Large intestine (tissue), 12 donors: ENCODE data around the gene BAIAP2L1. TPM values are rescaled to one million over a fixed set of nuclear protein-coding genes. Genes with fewer than 3 reads are reported as not detected.
"Not testable (repeated sequence)": the region's sequence is repeated elsewhere in the genome, so short reads cannot be mapped to it uniquely, and the experiment has no call there.

ENCODE experiments used
- DNase-seq, 2 donors: peaks; one replicate each; pipeline versions ENCODE4 v3.0.0 to v3.0.0-alpha.2; 2013
- H3K27ac ChIP-seq: one replicate; pipeline ENCODE4 v1.5.1; 2013; ENCODE audit warnings: low read length
- H3K27me3 ChIP-seq: 2 replicates; pipeline ENCODE4 v1.6.1; 2013; ENCODE audit warnings: low read length; ENCODE audit not compliant: control insufficient read depth, insufficient read depth
- H3K36me3 ChIP-seq: 2 replicates; pipeline ENCODE4 v1.6.1; 2013; ENCODE audit warnings: low read length; ENCODE audit not compliant: control insufficient read depth, insufficient read depth
- H3K4me1 ChIP-seq: one replicate; pipeline ENCODE4 v1.6.1; 2013; ENCODE audit warnings: low read length; ENCODE audit not compliant: control insufficient read depth, insufficient read depth
- H3K4me3 ChIP-seq: one replicate; pipeline ENCODE4 v1.5.1; 2013; ENCODE audit warnings: low read length
- H3K9me3 ChIP-seq: one replicate; pipeline ENCODE4 v1.6.1; 2013; ENCODE audit warnings: mild to moderate bottlenecking, low read depth, low read length, moderate library complexity; ENCODE audit not compliant: control insufficient read depth
- WGBS: methylation state at CpG from one replicate; pipeline ENCODE4 v1.1.5; 2013; ENCODE audit warnings: low lambda C conversion rate; ENCODE audit not compliant: insufficient coverage; 5-methylcytosine and 5-hydroxymethylcytosine counted together
- long read RNA-seq, 11 donors: transcript quantifications; one replicate each; lab custom pipeline, GENCODE V29; 2026
- polyA plus RNA-seq: library from polyadenylated mRNA; unstranded; fragments of 120-200 nt; gene quantifications from one replicate; pipeline ENCODE4 v1.2.1, GENCODE V29; 2013

The BAIAP2L1 gene, protein sequence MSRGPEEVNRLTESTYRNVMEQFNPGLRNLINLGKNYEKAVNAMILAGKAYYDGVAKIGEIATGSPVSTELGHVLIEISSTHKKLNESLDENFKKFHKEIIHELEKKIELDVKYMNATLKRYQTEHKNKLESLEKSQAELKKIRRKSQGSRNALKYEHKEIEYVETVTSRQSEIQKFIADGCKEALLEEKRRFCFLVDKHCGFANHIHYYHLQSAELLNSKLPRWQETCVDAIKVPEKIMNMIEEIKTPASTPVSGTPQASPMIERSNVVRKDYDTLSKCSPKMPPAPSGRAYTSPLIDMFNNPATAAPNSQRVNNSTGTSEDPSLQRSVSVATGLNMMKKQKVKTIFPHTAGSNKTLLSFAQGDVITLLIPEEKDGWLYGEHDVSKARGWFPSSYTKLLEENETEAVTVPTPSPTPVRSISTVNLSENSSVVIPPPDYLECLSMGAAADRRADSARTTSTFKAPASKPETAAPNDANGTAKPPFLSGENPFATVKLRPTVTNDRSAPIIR
- polyA plus RNA-seq = 30.3 TPM
- long read RNA-seq, donor 1, partial matches to known transcripts = 0 of 2 reads
- long read RNA-seq, donor 1, other reads (novel, unspliced or antisense) = 0 of 2 reads
- long read RNA-seq, donor 2, transcript BAIAP2L1-201 (14 exons, 3,622 nt) = major isoform, 5 of 5 reads
- long read RNA-seq, donor 2, partial matches to known transcripts = 0 of 5 reads
- long read RNA-seq, donor 2, other reads (novel, unspliced or antisense) = 0 of 5 reads
- long read RNA-seq, donor 3, transcript BAIAP2L1-201 (14 exons, 3,622 nt) = major isoform, 9 of 14 reads
- long read RNA-seq, donor 3, partial matches to known transcripts = 5 of 14 reads
- long read RNA-seq, donor 3, other reads (novel, unspliced or antisense) = 0 of 14 reads
- long read RNA-seq, donor 4 = 0 reads
- long read RNA-seq, donor 5, partial matches to known transcripts = 0 of 2 reads
- long read RNA-seq, donor 5, other reads (novel, unspliced or antisense) = 0 of 2 reads
- long read RNA-seq, donor 6, partial matches to known transcripts = 5 of 8 reads
- long read RNA-seq, donor 6, other reads (novel, unspliced or antisense) = 0 of 8 reads
- long read RNA-seq, donor 7 = 0 reads
- long read RNA-seq, donor 8, transcript BAIAP2L1-201 (14 exons, 3,622 nt) = major isoform, 6 of 43 reads
- long read RNA-seq, donor 8, partial matches to known transcripts = 37 of 43 reads
- long read RNA-seq, donor 8, other reads (novel, unspliced or antisense) = 0 of 43 reads
- long read RNA-seq, donor 9, partial matches to known transcripts = 0 of 1 reads
- long read RNA-seq, donor 9, other reads (novel, unspliced or antisense) = 0 of 1 reads
- long read RNA-seq, donor 10, partial matches to known transcripts = 5 of 8 reads
- long read RNA-seq, donor 10, other reads (novel, unspliced or antisense) = 0 of 8 reads
- long read RNA-seq, donor 11 = 0 reads

GRCh38 chr7:98400542-98401340 is at the start of gene BAIAP2L1:
BAIAP2L1 (minus strand) TSS chr7:98401090; CDS start chr7:98400852, 238 bp downstream.
- no CpG with 5 or more reads among the region's 76 CpGs for WGBS
- Histone ChIP-seq H3K27ac (peak within 1 kb of the TSS; percentile 93), H3K4me3 (peak within 1 kb of the TSS; percentile 79), H3K27me3 (peaks cover 5% of the 10 kb centered on the region), H3K4me1 (peaks cover 2% of the 10 kb centered on the region), H3K9me3 (no peaks in the 10 kb centered on the region), H3K36me3 (no peaks in the 10 kb centered on the region)
- DNase-seq = peak; percentile 89 to 92

GRCh38 chr7:98448766-98449165 is 47.9 kb upstream of the BAIAP2L1 start:
- Histone ChIP-seq H3K27me3 (no peaks in the 10 kb centered on the region), H3K4me1 (no peaks in the 10 kb centered on the region), H3K4me3 (no peak overlapping the region), H3K9me3 (peaks cover 3% of the 10 kb centered on the region), H3K27ac (no peak overlapping the region), H3K36me3 (no peaks in the 10 kb centered on the region)
- WGBS = no CpG with 5 or more reads among the region's 7 CpGs
- no peak for DNase-seq

GRCh38 chr7:98440992-98441391 is 40.1 kb upstream of the BAIAP2L1 start:
- DNase-seq, H3K9me3 ChIP-seq, H3K36me3 ChIP-seq, H3K4me1 ChIP-seq, H3K27me3 ChIP-seq, H3K4me3 ChIP-seq, H3K27ac ChIP-seq: not testable (repeated sequence)
- WGBS = no CpG with 5 or more reads among the region's 2 CpGs

DNA sequence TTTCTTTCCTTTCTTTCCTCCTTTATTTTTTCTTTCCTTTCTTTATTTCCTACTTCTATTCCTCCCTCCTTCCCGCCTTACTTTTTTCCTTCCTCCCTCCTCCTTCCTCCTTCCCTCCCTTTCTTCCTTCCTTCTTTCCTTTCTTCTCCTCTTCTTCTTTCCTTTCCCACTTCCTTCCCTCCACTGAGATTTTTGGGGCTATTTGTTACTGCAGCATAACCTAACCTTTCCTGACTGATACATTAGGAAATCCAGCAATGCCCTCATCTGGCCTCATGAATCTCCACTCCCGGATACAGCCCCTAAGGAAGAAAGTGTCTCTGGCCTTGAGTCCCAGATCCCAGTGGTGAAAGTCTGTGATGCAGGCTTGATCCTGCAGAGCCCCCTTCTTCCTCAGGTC is 38.6 kb upstream of the BAIAP2L1 start:
- Histone ChIP-seq H3K9me3 (no peaks in the 10 kb centered on the region), H3K27ac (no peak overlapping the region), H3K4me1 (no peaks in the 10 kb centered on the region), H3K36me3 (no peaks in the 10 kb centered on the region), H3K4me3 (no peak overlapping the region), H3K27me3 (no peaks in the 10 kb centered on the region)
- 0% methylated on average over 1 of the region's 2 CpGs for WGBS
- DNase-seq = no peak

DNA sequence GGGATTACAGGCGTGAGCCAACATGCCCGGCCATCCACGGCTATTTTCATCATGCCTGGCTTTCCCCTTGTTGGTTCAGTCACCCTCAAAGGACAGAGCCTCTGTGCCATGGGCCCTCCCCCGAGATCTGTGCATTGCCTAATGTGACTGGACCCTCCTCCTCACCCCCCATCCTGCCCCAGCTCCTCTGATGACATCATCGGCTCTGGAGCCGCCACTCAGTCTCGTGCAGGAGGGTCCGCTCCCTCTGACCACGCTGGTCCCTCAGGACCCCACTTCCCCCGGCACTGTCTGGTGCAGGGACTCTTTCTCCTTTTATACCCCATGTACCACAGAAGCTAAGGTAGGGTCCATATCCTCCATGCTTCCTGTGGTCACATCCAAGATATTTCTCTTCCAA is 33.2 kb upstream of the BAIAP2L1 start:
- DNase-seq = no peak
- no peaks in the 10 kb centered on the region for H3K27me3 ChIP-seq
- WGBS = no CpG with 5 or more reads among the region's 10 CpGs
- no peaks in the 10 kb centered on the region for H3K9me3 ChIP-seq
- no peaks in the 10 kb centered on the region for H3K36me3 ChIP-seq
- H3K4me3 ChIP-seq = no peak overlapping the region
- H3K27ac ChIP-seq = no peak overlapping the region
- no peaks in the 10 kb centered on the region for H3K4me1 ChIP-seq

DNA sequence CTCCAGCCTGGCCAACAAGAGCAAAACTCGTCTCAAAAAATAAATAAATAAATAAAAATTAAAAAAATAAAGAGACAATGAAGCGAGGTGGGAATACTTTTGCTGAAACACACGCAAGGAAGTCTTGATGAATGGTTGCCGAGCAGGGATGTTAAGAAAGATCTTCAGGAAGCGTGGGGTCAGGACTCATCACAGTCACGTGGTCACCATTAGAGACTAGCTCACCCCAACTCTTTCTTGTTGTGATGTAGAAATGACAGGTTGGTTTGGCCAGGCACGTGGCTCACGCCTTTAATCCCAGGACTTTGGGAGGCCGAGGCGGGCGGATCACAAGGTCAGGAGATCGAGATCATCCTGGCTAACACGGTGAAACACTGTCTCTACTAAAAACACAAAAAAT is 28.9 kb upstream of the BAIAP2L1 start:
- Histone ChIP-seq H3K27ac (no peak overlapping the region), H3K27me3 (no peaks in the 10 kb centered on the region), H3K9me3 (no peaks in the 10 kb centered on the region), H3K36me3 (no peaks in the 10 kb centered on the region), H3K4me3 (no peak overlapping the region), H3K4me1 (no peaks in the 10 kb centered on the region)
- DNase-seq = no peak
- 100% methylated on average over 2 of the region's 13 CpGs for WGBS

DNA sequence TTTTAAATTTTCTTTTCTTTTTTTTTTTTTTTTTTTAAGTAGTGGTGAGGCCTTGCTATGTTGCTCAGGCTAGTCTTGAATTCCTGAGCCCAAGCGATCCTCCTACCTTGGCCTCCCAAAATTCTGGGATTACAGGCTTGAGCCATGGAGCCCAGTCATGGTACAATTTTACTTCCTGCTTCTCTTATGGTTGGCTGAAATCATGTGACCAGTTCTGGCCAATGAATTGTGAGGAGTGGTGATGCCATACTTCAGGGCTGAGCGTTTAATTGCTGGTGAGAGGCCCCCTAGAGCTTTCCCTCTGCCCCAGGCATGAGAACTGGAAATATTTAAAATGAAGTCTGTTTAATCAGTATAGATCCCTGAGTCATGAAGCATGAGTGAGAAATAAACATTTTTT is 22.2 kb upstream of the BAIAP2L1 start:
- no peak overlapping the region for H3K27ac ChIP-seq
- no peaks in the 10 kb centered on the region for H3K27me3 ChIP-seq
- peaks cover 6% of the 10 kb centered on the region for H3K4me1 ChIP-seq
- no peaks in the 10 kb centered on the region for H3K9me3 ChIP-seq
- no peaks in the 10 kb centered on the region for H3K36me3 ChIP-seq
- no peak for DNase-seq
- H3K4me3 ChIP-seq = no peak overlapping the region
- WGBS = no CpG with 5 or more reads among the region's 2 CpGs

DNA sequence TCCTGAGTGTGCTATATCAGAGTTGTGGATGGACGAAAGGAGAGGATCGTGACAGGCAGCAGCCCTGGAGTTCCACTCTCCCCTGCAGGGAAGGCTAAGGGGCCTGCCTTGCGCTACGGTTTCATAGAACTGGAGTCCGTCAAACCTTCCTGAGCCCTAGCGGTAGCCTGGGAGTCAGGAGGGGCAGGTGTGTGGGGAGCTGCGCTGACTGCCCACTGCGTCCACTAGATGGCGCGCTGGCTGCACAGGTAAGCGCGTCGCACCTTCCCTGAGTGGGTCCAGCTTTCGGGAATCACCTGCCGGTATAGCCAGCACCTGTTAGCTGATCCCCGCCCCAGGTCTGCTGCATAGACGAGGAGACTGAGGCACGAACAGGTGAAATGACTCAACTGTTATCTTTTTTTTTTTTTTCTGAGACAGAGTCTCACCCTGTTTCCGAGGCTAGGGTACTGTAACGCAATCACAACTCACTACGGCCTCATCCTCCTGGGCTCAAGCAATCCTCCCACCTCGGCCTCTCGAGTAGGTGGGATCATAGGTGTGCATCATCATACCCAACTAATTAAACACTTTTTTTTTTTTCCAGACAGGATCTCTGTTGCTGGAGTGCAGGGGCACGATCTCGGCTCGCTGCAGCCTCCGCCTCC is 20.2 kb upstream of the BAIAP2L1 start:
- no peak overlapping the region for H3K4me3 ChIP-seq
- H3K9me3 ChIP-seq = no peaks in the 10 kb centered on the region
- no peak overlapping the region for H3K27ac ChIP-seq
- no peaks in the 10 kb centered on the region for H3K36me3 ChIP-seq
- 90% methylated on average over 2 of the region's 27 CpGs for WGBS
- H3K27me3 ChIP-seq = no peaks in the 10 kb centered on the region
- peaks cover 12% of the 10 kb centered on the region for H3K4me1 ChIP-seq
- DNase-seq = peak; percentile 71 to 79

GRCh38 chr7:98419988-98420387 is 19.1 kb upstream of the BAIAP2L1 start:
- H3K27ac ChIP-seq, DNase-seq, H3K27me3 ChIP-seq, H3K36me3 ChIP-seq, H3K4me3 ChIP-seq, H3K9me3 ChIP-seq: not testable (repeated sequence)
- peaks cover 12% of the 10 kb centered on the region for H3K4me1 ChIP-seq
- WGBS = no CpG with 5 or more reads among the region's 3 CpGs
